GM19467 (cell line): Measurements from ENCODE around the gene GBA2.

Experiments used
- ATAC-seq: cut with Tn5 transposase; IDR thresholded peaks from one replicate; pipeline ENCODE4 v1.9.1; 2021; ENCODE audit warnings: mild to moderate bottlenecking, moderate library complexity; ENCODE audit not compliant: unreplicated experiment

GBA2 gene

DNA sequence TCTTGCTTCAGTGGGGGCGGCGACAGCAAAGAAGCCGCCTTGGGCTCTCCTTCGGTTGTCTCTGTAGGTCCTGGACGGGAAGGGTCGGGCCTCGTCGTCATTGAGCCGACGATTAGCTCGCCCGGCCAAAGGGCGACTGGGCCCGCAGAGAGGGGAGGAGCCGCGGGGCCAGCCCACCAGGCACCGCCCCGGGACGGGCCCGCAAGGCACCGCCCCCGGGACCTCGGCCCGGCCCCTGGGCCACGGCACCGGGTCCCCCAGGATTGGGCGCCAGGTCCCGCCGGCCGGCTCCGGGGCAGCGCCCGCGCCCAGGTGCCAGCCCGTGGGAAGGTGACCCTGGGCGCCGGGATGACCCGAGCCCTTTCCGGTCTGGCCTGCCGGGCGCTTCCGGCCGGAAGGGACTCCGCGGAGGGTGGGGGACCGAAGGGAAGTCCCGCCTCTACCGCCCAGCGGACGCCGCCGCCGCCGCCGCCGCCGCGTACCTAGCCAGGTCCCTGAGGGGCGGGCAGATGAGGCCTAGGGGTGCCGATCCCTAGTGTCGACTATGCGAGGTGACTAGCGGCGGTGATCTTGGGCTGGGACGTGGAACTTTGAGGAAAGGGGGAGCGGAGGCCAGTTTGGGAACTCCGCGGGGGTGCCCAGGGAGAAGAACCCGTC, at the start of gene GBA2, which contains the start of gene RGP1:
GBA2 (minus strand) TSS at position 371 of the 657 bp plus-strand sequence. CDS start 524 bp downstream, outside the sequence.
RGP1 (plus strand) TSS at position 430 of the 657 bp plus-strand sequence. CDS start 469 bp downstream, outside the sequence.
- peak; percentile 74 for ATAC-seq

DNA sequence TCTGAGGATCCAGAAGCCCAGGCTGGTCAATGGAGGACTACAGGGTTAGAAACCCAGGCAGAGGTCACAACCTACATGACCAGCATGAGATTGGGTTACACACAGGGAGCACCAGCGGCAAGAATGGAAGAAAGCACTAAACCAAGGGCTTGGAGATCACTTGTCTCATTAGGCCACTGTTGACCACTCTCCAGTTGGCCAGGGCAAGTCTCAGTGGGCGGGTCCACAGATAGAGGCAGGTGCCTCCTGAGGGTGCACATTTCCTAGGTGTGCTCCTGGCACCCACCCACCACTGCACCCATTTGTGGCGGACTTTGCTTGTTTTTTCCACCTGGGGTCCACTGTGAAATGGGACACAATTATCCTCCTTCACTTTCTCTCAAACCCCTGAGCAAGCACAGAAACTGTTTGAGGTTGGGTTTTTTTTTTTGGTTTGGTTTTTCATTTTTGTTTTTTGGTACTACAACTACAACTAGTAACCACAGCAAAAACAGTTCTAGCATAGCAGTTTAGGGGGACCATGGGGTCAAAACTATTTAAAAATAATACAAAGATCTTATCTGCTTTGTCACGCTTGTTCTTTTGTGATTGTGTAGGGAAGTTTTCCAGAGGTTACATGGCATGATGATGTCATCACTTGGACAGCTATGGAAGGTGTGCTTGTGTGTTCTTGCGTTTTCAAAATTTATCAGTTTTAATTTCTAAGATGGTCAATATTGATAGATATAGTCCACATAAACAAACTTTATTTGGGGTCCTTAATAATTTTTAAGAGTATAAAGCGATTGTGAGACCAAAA, 48.5 kb upstream of the GBA2 start:
- ATAC-seq, result no peak

DNA sequence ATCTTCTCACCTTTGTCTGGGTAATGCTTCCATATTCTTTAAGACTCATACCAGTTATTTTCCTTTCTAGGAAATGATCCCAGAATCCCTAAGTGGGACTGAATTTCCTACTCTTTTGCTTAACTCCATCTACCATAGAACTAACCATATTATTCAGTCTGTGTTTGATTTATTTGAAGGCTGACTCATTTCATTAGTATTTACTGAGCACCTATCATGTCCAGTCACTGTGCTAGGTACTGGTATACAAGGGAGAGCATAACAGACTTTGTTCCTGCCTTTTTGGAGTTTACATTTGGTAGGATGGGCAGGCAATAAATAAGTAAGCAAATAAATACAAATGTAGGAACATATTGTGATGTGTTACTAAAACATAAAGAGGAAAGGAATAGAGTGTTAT, 46.7 kb upstream of the GBA2 start:
- ATAC-seq, result no peak

DNA sequence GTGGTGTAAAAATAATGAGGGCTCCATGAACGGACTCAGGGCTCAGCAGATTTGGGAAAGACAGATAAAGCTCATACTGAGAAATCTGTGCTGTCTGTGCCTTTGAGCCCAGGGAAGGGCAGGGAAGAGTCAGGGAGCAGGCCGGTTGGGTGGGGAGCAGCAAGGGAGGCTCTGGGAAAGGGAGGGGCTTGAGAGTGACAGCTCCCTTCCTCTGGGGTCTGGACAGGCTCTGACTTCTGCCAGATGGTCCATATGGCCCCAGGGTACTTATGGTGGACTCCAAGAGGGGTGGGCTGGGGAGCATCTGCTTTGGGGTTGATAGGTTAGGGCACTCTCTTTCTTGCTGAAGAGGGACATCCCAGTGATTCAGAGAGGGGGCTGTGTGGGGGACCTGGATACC, 44.4 kb upstream of the GBA2 start:
- ATAC-seq, result no peak

DNA sequence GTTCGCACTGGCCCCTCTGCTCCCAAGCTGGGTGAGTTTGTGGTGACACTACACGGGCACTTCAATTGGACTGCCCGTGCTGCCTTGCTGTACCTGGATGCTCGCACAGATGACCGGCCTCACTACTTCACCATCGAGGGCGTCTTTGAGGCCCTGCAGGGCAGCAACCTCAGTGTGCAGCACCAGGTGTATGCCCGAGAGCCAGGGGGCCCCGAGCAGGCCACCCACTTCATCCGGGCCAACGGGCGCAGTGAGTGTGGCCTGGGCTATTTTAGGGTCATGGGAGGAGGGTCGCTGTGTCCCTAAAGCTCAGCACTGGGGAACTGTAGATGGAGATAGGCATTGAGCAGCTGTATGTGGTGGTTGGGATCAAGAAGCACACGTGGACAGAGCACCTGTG, 43.8 kb upstream of the GBA2 start:
- ATAC-seq, result no peak

DNA sequence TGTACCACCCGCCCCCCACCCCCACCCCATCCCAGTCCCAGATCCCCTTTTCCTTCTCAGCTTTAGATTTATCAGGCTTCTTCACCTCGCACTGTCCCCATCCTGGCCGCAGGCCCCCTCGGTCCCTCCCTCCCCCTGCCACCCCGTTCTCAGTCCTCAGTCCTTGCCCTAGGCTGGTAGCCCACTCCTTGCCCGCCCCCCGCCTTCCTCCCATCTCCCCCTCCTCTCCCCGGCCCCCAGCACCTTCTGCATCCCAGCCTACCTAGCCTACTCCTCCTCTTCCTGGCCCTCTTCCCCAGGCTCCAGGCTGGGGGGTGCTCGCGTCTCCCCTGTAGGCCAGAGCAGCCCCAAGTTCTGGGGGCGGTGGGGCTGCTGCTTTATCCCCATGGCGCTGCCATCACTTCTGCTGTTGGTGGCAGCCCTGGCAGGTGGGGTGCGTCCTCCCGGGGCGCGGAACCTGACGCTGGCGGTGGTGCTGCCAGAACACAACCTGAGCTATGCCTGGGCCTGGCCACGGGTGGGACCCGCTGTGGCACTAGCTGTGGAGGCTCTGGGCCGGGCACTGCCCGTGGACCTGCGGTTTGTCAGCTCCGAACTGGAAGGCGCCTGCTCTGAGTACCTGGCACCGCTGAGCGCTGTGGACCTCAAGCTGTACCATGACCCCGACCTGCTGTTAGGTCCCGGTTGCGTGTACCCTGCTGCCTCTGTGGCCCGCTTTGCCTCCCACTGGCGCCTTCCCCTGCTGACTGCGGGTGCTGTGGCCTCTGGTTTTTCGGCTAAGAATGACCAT, 43.2 kb upstream of the GBA2 start:
- ATAC-seq, result no peak

DNA sequence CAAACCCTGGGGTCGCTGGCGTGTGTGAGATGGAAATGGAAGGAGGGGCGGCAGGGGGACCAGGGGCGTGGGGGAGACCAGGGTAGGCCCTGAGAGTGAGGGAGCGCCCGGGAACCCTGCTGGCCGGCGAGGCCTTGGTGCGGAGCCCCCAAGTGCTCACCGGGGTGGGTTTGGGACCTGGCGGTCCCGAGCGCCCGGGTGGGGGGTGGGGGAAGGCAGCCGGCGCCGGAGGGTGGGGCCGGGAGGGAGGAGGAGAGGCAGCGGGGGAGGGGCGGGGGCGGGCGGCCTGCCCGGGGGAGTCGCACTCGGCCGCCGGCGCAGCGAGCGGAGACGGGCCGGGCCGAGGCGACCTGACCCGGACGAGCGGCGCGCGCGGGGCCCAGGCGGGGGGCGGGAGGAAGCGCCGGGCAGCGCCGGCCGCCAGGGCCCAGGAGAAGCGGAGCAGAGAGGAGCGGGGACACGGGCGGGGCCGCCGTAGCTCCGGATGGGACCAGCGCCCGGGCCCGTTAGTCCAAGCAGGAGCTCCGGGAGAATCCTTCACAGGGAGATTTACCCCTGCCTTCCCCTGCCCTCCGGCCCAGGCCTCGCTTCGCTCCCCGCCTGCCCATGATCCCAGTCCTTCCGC, 42.4 kb upstream of the GBA2 start, which contains the start of gene NPR2:
NPR2 (plus strand) TSS at position 295 of the 625 bp plus-strand sequence. CDS start 818 bp downstream, outside the sequence.
- no peak for ATAC-seq

DNA sequence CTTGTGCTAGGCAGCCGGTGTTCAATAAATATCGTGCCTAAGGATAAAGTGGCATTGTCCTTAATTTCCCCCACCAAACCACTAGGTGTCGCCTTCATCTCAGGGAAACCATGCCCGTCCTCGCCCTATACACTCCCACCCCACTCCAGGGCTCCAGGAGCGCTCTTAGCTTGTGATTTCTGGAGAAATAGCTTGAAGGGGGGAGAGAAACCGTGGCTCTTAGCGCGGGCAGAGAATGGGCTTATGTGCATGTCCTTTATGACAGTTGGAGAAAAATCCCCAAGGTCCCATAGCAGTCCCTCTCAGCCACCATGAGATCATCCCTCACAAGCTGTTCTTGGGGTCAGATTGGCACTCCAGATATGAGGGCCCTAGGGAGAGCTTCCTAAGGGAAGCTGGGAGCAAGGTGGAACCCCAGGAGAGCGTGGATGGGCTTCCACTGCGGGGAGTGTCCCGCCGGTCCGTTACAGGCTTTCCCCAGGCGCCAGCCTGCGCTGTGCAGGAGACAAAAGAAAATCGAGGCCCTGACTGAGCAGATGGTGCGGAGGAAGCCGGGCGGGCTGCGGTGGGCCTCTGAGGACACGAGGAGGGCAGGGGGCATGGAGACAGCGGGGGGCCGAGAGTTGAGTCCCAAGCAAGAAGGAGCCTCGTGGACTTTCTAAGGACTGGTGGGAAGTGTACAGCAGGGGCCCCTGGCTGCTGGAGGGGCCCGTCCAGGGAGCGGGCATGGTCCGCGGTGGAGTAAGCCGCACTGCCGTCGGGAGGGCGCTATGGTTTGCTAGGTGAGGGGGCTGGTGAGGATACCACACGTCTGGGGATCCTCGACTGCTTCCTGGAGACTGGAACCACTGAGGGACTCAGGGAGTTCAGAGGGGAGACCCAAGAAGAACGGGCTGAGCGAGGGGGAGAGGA, 41.6 kb upstream of the GBA2 start:
- no peak for ATAC-seq

DNA sequence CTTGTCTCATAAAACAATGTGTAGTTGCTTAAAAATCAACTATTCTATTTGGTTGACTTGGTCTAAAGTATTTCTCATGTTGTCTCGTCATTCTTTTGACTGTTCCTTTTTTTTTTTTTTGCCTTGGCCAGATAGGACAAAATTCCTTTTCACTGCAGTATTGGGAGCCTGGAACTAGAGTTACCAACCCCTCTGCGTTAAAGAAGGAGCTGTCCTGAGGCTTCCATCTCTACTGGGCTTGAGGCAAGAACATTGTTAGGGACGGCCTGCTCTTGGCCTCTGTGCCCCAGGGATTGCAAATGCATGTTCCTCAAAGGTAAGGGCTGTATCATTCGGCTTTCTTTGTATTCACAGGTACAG, 41.0 kb upstream of the GBA2 start:
- no peak for ATAC-seq

DNA sequence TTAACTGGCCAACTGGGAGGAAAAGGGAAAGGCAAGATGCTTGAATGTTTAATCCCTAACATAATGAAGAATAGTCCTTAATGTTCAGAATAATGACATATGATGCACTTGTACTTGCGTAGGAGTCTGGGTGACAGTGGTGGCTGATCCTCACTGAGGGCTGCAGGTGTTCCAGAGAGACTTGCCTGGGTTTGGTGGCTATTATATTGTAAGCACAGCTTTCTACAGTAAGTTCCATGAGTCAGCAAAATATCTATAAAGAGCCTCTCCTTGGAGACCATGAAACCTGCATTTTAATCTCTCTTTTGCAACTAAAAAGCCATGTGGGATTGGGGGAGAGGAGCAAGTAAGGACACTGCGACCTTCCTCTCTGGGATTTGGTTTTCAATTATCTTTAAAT, 40.5 kb upstream of the GBA2 start:
- ATAC-seq, result no peak

DNA sequence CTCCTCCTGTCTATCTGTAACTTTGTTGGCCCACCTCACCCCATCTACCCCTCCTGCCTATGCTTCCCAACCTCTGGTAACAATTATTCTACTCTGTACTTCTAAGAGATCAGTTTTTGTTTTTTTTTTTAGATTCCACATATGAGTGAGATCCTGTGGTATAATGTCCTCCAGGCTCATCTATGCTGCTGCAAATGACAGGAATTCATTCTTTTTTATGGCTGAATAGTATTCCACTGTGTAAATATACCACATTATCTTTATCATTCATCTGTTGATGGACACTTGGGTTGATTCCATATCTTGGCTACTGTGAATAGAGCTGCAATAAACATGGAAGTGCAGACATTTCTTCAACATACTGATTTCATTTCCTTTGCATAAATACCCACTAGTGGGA, 34.4 kb upstream of the GBA2 start:
- ATAC-seq, result no peak

DNA sequence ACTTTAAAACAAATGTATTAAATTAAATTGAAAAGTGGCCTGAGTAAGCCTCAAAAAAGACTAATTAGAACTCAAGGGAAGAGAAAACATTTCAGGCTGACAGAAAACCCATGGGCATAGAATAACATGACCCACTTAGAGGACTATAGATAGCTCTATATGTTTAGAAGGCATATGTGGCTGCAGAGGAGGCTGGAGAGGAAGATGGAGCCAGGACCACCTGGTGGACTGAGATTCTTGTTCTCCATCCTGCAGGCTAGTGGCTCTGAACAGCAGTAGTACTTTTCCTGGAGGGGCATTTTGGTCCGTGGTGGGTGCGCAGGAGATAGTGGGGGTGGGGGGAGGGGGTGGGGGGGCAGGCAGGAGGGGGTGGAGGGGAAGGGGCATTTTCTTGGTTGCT, 32.0 kb upstream of the GBA2 start:
- no peak for ATAC-seq

DNA sequence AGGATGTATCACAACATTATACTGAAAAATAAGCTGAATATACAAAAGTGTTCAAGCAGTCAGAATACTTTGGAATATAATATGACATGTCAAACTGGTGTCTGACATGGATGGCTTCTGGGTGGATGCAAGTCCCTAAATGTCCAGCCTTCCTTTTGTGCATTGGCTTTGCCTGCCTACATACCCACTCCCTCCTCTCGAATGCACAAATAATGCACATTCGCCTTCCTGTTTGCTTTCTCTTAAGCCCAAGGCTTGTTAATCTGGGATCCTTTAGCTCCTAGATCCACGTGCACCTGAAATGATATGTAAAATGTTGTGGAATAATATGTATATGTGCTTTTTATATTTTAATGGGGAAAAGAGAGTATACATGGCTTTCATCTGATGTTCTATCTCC, 29.5 kb upstream of the GBA2 start:
- no peak for ATAC-seq

DNA sequence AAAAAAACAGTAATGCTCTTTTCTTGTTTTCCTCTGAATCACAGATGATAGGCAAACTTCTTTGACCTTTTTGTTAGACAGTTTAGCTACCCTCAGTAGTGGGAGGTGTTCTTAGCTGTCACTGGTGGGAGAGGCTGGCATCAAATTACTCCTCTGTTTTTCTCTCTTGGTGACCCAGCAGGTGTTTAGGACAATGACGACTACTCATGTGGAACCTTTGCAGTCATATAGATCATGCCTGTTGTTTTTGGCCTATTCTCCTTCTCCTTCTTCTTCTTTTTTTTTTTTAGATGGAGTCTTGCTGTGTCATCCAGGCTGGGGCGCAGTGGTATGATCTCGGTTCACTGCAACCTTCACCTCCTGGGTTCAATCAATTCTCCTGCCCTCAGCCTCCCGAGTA, 27.0 kb upstream of the GBA2 start:
- no peak for ATAC-seq

DNA sequence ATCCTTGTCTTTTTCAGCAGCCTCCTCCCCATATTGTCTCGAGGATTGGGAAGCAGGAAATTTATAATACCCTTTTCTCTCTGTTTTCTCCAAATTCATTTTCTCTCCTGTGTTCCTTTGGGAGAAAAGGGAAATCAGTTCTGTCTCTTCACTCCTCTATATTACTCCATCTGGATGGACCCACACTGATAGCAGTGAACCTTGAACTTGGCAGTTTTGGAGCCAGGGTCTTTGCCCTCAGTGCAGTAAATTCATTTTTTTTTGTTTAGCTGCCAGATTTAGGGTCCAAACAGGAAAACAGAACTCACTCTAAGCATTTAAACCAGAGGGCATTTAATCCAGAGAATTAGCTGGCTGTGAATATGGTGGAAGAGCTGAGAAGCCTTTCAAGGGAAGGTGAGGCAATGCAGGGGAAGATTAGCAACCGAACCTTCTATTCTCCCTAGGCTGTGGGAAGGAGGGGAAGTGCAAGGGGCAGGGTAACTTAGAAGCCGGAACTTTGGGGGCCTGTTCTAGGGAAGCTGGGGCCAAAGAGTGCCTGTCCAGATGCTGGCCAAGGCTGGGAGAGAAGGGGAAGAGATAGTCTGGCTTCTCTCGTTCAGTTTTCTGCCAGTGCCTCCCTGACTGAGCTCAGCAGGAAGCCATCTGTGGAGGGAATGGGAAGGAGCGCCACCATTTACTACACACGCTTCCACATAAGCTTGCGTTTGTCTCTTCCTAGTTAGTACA, 26.0 kb upstream of the GBA2 start:
- ATAC-seq, result no peak

DNA sequence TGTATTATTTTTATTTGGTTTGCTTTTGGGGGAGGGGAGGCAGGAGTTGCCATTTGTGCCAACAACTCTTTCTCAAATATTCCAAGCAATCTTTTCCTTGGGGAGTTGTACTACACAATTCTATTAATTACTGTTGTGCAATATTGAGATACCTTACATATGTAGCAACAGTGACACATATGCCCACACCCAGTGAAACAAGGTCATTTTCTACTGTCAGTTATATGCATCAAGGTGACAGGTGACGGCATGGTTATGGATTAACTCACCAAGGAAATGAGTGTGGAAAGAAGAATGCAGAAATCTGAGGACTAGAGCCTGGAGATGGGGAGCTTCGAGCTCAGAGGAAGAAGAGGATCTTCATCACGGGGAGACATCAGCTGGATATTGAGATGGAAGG, 22.9 kb upstream of the GBA2 start:
- no peak for ATAC-seq

DNA sequence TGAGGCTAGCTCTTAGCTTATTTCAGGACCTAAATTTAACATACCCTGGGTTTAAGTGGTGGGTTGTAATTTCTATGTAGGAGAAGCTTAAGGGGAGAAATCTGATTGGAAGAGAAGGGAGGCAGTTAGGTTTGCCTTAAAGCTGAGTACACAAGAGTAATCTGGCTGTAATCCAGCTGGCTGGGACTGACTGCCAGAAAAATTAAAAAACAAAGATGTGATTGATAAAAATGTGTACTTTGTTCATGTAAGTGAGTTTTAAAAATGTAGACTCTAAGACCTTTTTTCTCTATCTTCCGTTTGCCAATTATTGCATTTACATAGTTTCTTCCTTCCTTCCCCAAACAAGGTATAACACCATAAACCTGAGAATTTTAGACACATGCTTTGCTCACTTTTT, 22.5 kb upstream of the GBA2 start:
- no peak for ATAC-seq

DNA sequence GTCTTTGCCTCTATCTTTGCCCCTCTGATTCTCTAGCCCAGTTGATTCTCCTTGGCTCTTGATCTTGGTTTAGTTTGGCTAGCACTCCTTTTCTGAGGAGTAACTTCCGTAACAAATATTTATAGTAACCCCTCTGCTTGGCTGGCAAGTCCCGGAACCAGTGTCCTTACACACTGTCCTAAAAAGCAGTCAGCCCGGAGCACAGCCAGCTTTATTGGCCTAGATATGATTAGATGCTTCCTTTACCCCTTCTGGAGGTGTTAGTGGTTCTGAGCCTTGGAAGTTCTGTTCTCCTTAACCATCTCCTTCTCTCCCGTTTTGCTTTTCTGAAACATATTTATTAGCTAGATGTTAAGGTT, 22.0 kb upstream of the GBA2 start:
- ATAC-seq, result no peak

DNA sequence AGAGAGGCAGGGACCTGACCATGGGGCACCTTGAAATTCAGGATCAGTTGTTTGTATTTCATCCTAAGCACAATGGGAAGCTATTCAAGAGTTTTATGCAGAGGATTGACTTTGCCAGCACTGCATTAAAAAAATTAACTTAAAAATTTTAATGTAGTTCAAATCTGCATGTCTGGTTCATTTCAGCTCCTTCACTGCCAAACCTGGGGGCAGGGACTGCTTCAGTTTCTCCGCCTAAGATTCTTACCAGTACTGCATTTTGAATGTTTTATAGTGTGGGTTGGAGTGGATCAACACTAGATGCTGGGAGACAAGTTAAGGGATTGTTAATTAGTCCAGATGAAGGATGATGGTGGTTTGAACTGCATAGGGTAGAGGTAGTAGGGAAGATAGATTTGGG, 20.7 kb upstream of the GBA2 start:
- no peak for ATAC-seq

DNA sequence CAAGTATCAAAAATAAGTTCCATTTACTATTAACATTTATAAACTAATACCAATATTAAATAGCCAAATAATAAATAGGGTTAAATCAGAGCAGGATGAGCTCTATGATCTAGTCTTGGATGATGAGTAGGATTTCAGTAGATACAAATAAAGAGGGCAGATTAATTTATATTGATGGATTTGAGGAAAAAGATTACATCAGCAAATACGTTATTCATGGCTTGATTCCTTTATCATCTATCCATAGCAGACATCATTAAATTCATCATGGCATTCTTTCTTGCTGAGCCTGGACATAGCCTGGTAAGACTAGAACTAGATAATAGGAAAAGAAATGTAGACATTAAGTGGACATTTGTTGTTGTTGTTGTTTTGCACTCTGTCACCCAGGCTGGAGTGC, 18.4 kb upstream of the GBA2 start:
- ATAC-seq, result no peak
